RWPE2 (cell line): ENCODE data around the gene RXRA.

Source experiments
- ATAC-seq: fragments of 200-7000 bp; cut with Tn5 transposase; 3 replicates; pipeline ENCODE4 v1.9.1; 2021; ENCODE audit warnings: low read depth
- DNase-seq: peaks from one replicate; pipeline ENCODE4 v3.0.0-alpha.2; 2020; ENCODE audit warnings: low spot score
- H3K27ac ChIP-seq: fragments of 450-650 bp; 2 replicates; pipeline ENCODE4 v1.5.1; 2017; ENCODE audit warnings: mild to moderate bottlenecking; ENCODE audit not compliant: poor library complexity, severe bottlenecking
- H3K27me3 ChIP-seq: fragments of 250-450 bp; sonication (Bioruptor Pico); 2 replicates; pipeline ENCODE4 v1.5.1; 2021; ENCODE audit warnings: mild to moderate bottlenecking, moderate library complexity; ENCODE audit not compliant: insufficient read depth, poor library complexity, severe bottlenecking
- H3K36me3 ChIP-seq: fragments of 250-450 bp; sonication (Bioruptor Pico); 2 replicates; pipeline ENCODE4 v1.5.1; 2020; ENCODE audit warnings: low read depth, mild to moderate bottlenecking, moderate library complexity
- H3K4me1 ChIP-seq: fragments of 250-450 bp; sonication (Bioruptor Pico); 2 replicates; pipeline ENCODE4 v1.5.1; 2021; ENCODE audit warnings: mild to moderate bottlenecking, moderate library complexity; ENCODE audit not compliant: insufficient read depth, poor library complexity, severe bottlenecking
- H3K4me3 ChIP-seq: fragments of 250-450 bp; sonication (Bioruptor Pico); 2 replicates; pipeline ENCODE4 v1.5.1; 2021; ENCODE audit warnings: mild to moderate bottlenecking, moderate library complexity; ENCODE audit not compliant: severe bottlenecking
- H3K9me3 ChIP-seq: fragments of 250-450 bp; sonication (Bioruptor Pico); 2 replicates; pipeline ENCODE4 v1.5.1; 2021; ENCODE audit warnings: mild to moderate bottlenecking, moderate library complexity; ENCODE audit not compliant: severe bottlenecking
- CTCF ChIP-seq: fragments of 450-650 bp; IDR thresholded peaks from one replicate; pipeline ENCODE4 v1.5.1; 2017; ENCODE audit warnings: mild to moderate bottlenecking, moderate library complexity; ENCODE audit not compliant: poor library complexity, severe bottlenecking

RXRA gene

DNA sequence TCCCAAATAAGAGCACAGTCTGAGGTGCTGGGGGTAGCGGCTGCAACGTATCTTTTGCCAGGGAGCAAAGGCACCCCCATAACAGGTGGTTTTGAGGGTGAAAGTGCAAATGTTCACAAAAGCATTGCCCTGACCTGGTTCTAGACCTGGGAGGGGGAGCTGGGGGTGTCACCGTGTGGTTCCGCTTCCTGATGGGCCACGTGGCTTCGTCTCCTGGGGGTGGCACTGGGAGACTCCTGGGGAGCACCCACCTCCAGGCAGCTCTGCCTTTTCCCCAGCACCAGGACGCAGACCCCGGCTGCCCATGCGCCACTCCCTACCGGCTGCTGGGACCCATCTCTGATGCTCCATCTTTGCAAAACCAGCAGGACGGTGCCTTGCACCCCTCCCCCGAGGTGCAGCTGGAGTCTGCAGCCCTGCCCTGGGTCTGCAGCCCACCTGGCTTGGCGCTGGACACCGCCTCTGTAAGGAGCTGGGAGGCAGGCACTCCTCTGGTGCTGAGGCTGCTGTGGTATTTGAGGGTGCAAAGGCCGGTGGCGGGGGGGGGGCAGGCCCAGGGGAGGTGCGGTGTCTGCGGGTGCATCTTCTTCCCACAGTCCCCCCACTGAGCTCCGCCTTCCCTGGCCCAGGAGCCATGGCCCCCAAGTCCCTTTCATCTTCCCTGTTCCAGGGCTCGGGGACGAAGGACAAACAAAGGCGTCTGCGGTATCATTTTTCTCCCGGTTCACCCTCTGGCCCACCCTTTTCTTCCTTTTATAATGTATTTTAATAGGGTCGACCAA, 29.8 kb upstream of the RXRA start:
- TF ChIP-seq CTCF, result no peak
- no peak for DNase-seq
- no peaks in the 10 kb centered on the region for H3K27me3 ChIP-seq
- ATAC-seq, result no peak
- no peaks in the 10 kb centered on the region for H3K4me1 ChIP-seq
- H3K9me3 ChIP-seq, result no peaks in the 10 kb centered on the region
- H3K4me3 ChIP-seq, result no peak overlapping the region
- no peak overlapping the region for H3K27ac ChIP-seq
- no peaks in the 10 kb centered on the region for H3K36me3 ChIP-seq

DNA sequence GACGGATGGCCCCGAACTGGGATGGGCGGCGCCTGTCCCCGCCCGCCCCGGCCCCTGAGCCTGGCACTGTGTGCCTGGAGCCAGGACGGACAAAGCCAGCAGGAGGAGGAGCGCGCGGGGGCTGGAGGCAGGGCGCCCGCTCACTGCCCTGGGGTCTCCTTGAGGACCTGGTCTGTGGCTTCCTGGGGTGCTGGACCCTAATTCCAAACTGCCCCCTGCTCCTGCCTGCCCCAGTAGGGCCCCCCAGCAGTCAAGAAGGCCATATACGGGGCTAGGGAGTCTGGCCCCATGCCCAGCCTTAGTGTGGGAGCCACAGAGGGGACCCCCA, 29.2 kb upstream of the RXRA start:
- no peak overlapping the region for H3K4me3 ChIP-seq
- ATAC-seq (no peak), DNase-seq (no peak)
- H3K27me3 ChIP-seq, result no peaks in the 10 kb centered on the region
- H3K4me1 ChIP-seq, result no peaks in the 10 kb centered on the region
- H3K27ac ChIP-seq, result no peak overlapping the region
- no peaks in the 10 kb centered on the region for H3K36me3 ChIP-seq
- no peaks in the 10 kb centered on the region for H3K9me3 ChIP-seq
- no peak for TF ChIP-seq CTCF

- H3K9me3 ChIP-seq, result no peaks in the 10 kb centered on the region
- no peak for TF ChIP-seq CTCF
- H3K4me1 ChIP-seq, result no peaks in the 10 kb centered on the region
- ATAC-seq (no peak), DNase-seq (no peak)
- H3K36me3 ChIP-seq, result no peaks in the 10 kb centered on the region
- no peak overlapping the region for H3K27ac ChIP-seq
- H3K4me3 ChIP-seq, result no peak overlapping the region
- no peaks in the 10 kb centered on the region for H3K27me3 ChIP-seq
These were observed 28.7 kb upstream of the RXRA start for GRCh38 chr9:134297576-134297975.

DNA sequence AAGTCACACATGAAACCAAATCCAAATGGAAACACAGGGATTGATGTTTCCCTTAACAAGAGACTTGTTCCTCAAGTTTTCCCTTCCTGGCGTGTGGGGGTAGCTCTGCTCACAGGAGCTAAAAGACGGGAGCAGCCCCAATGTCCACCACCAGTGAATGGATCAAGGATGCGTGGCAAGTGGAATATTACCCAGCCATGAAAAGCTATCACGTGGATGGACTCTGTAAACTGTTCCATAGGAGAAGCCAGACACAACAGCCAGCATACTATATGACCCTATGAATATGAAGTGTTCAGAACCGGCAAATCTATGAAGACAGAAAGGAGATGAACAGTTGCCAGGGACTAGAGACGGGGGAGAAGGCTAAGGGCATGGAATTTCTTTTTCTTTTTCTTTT, 28.3 kb upstream of the RXRA start:
- Histone ChIP-seq H3K4me3 (no peak overlapping the region), H3K4me1 (no peaks in the 10 kb centered on the region), H3K27ac (no peak overlapping the region), H3K9me3 (no peaks in the 10 kb centered on the region), H3K36me3 (no peaks in the 10 kb centered on the region), H3K27me3 (no peaks in the 10 kb centered on the region)
- no peak for TF ChIP-seq CTCF
- DNase-seq (no peak), ATAC-seq (no peak)

- no peaks in the 10 kb centered on the region for H3K36me3 ChIP-seq
- no peak for TF ChIP-seq CTCF
- DNase-seq (no peak), ATAC-seq (no peak)
- H3K27me3 ChIP-seq, result no peaks in the 10 kb centered on the region
- H3K4me1 ChIP-seq, result no peaks in the 10 kb centered on the region
- no peaks in the 10 kb centered on the region for H3K9me3 ChIP-seq
- H3K4me3 ChIP-seq, result no peak overlapping the region
- no peak overlapping the region for H3K27ac ChIP-seq
These were observed 27.2 kb upstream of the RXRA start for GRCh38 chr9:134299068-134299467.
